ENCODE data around the gene NEMP2.

- TF ChIP-seq, protein P1, sequence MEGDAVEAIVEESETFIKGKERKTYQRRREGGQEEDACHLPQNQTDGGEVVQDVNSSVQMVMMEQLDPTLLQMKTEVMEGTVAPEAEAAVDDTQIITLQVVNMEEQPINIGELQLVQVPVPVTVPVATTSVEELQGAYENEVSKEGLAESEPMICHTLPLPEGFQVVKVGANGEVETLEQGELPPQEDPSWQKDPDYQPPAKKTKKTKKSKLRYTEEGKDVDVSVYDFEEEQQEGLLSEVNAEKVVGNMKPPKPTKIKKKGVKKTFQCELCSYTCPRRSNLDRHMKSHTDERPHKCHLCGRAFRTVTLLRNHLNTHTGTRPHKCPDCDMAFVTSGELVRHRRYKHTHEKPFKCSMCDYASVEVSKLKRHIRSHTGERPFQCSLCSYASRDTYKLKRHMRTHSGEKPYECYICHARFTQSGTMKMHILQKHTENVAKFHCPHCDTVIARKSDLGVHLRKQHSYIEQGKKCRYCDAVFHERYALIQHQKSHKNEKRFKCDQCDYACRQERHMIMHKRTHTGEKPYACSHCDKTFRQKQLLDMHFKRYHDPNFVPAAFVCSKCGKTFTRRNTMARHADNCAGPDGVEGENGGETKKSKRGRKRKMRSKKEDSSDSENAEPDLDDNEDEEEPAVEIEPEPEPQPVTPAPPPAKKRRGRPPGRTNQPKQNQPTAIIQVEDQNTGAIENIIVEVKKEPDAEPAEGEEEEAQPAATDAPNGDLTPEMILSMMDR (IDR thresholded peaks at IDR 0.05; ENCODE audit: insufficient read depth, low read length), result no peak
- TF ChIP-seq POLR2AphosphoS5 (IDR thresholded peaks at IDR 0.05; ENCODE audit: low read depth) (no peak), GABPA (IDR thresholded peaks at IDR 0.05; ENCODE audit: low read depth) (no peak), SPI1 (IDR thresholded peaks at IDR 0.05; ENCODE audit: borderline replicate concordance, low read depth) (no peak)
- TF ChIP-seq, protein P2, sequence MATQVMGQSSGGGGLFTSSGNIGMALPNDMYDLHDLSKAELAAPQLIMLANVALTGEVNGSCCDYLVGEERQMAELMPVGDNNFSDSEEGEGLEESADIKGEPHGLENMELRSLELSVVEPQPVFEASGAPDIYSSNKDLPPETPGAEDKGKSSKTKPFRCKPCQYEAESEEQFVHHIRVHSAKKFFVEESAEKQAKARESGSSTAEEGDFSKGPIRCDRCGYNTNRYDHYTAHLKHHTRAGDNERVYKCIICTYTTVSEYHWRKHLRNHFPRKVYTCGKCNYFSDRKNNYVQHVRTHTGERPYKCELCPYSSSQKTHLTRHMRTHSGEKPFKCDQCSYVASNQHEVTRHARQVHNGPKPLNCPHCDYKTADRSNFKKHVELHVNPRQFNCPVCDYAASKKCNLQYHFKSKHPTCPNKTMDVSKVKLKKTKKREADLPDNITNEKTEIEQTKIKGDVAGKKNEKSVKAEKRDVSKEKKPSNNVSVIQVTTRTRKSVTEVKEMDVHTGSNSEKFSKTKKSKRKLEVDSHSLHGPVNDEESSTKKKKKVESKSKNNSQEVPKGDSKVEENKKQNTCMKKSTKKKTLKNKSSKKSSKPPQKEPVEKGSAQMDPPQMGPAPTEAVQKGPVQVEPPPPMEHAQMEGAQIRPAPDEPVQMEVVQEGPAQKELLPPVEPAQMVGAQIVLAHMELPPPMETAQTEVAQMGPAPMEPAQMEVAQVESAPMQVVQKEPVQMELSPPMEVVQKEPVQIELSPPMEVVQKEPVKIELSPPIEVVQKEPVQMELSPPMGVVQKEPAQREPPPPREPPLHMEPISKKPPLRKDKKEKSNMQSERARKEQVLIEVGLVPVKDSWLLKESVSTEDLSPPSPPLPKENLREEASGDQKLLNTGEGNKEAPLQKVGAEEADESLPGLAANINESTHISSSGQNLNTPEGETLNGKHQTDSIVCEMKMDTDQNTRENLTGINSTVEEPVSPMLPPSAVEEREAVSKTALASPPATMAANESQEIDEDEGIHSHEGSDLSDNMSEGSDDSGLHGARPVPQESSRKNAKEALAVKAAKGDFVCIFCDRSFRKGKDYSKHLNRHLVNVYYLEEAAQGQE (IDR thresholded peaks at IDR 0.05; ENCODE audit: insufficient replicate concordance, low read depth), result no peak
Observed at GRCh38 chr2:190462611-190463010, 71.9 kb downstream of the NEMP2 start.

All from HL-60 (cell line).